B cell (primary cell): ENCODE data around the gene CGNL1.

Experiments
- CTCF ChIP-seq: fragments of 200-600 bp; IDR thresholded peaks from one replicate; pipeline ENCODE4 v1.8.0; 2022; ENCODE audit warnings: antibody characterized with exemption, mild to moderate bottlenecking
- EZH2 ChIP-seq: IDR thresholded peaks from 2 replicates; pipeline ENCODE4 v1.6.1; 2012; ENCODE audit warnings: borderline replicate concordance, low read depth, mild to moderate bottlenecking, moderate library complexity, low read length; ENCODE audit not compliant: insufficient read depth, poor library complexity, severe bottlenecking

- TF ChIP-seq CTCF = no peak
- no peak for TF ChIP-seq EZH2
These were observed 68.7 kb downstream of the CGNL1 start for GRCh38 chr15:57444877-57445513.
